DND-41 (cell line): ENCODE data around the gene PIK3R4.

ENCODE experiments used
- ATAC-seq: fragments of 200-7000 bp; cut with Tn5 transposase; 3 replicates; pipeline ENCODE4 v1.9.1; 2021; ENCODE audit warnings: low read depth; ENCODE audit not compliant: insufficient read depth
- DNase-seq: peaks from one replicate; pipeline ENCODE4 v3.0.0-alpha.2; 2020
- H2AFZ ChIP-seq: 2 replicates; pipeline ENCODE4 v1.6.0; 2012; ENCODE audit warnings: low read depth, low read length
- H3K27ac ChIP-seq: 2 replicates; pipeline ENCODE4 v1.5.1; 2012; ENCODE audit warnings: low read length, inconsistent platforms
- H3K27me3 ChIP-seq: fragments of 200-600 bp; sonication (generic); 2 replicates; pipeline ENCODE4 v1.6.0; 2012; ENCODE audit warnings: low read length, mild to moderate bottlenecking, inconsistent platforms; ENCODE audit not compliant: insufficient read depth, poor library complexity
- H3K36me3 ChIP-seq: 2 replicates; pipeline ENCODE4 v1.5.1; 2012; ENCODE audit warnings: low read length, inconsistent platforms; ENCODE audit not compliant: insufficient read depth
- H3K4me1 ChIP-seq: 2 replicates; pipeline ENCODE4 v1.5.1; 2012; ENCODE audit warnings: mild to moderate bottlenecking, low read length; ENCODE audit not compliant: insufficient read depth
- H3K4me2 ChIP-seq: 2 replicates; pipeline ENCODE4 v1.6.0; 2012; ENCODE audit warnings: mild to moderate bottlenecking, moderate library complexity, low read length, inconsistent platforms; ENCODE audit not compliant: insufficient read depth
- H3K4me3 ChIP-seq, 2 experiments: fragments of 200-600 bp in 1 of 2; shearing (Covaris generic) in 1 of 2; 2 replicates each; pipeline ENCODE4 v1.5.1; 2012 to 2016; ENCODE audit warnings: inconsistent platforms in 2 of 2, low read length in 2 of 2, mild to moderate bottlenecking in 2 of 2, low read depth in 1 of 2, moderate library complexity in 1 of 2
- H3K79me2 ChIP-seq: 2 replicates; pipeline ENCODE4 v1.6.0; 2012; ENCODE audit warnings: low read length, inconsistent platforms; ENCODE audit not compliant: insufficient read depth
- H3K9ac ChIP-seq: 2 replicates; pipeline ENCODE4 v1.6.0; 2012; ENCODE audit warnings: low read depth, mild to moderate bottlenecking, inconsistent platforms, low read length, moderate library complexity
- H3K9me3 ChIP-seq: 2 replicates; pipeline ENCODE4 v1.5.1; 2012; ENCODE audit warnings: low read length, moderate library complexity, mild to moderate bottlenecking, inconsistent platforms; ENCODE audit not compliant: insufficient read depth, severe bottlenecking
- H4K20me1 ChIP-seq: 2 replicates; pipeline ENCODE4 v1.6.0; 2012; ENCODE audit warnings: low read length; ENCODE audit not compliant: insufficient read depth
- EZH2 ChIP-seq: IDR thresholded peaks from 3 replicates; pipeline ENCODE4 v1.6.1; 2012; ENCODE audit warnings: borderline replicate concordance, low read depth, mild to moderate bottlenecking, moderate library complexity, low read length, inconsistent platforms; ENCODE audit not compliant: severe bottlenecking
- TF ChIP-seq, protein P1 (sequence below): IDR thresholded peaks from 2 replicates; pipeline ENCODE4 v1.5.1; 2012; ENCODE audit warnings: borderline replicate concordance, low read length, moderate library complexity, mild to moderate bottlenecking; ENCODE audit not compliant: poor library complexity, severe bottlenecking; ENCODE audit errors: extremely low read depth

The PIK3R4 gene

DNA sequence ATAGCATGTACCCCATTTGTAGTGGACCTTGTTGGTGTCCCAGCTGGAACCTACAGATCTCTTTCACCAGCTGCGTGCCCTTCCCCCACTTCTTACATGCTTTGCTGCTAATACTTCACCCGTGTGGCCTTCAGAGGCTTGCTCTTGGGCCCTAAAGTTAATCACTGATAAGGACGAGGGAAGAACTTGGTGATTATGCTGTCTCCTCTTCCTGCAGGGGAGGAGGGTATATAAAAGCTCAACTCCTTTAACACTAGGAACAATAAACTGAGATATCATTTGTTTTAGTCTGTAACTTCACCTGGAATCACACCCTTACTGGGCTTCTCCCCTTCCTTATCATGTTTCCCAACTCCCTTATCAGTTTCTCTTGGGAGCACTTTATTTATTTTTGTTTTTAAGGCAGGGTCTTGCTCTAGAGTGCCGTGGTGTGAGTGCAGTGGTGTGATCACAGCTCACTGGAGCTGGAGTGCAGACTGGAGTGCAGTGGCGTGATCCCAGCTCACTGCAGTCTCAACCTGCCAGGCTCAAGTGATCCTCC lies 43.2 kb upstream of the PIK3R4 start:
- H2AFZ ChIP-seq: no peak overlapping the region
- ATAC-seq: no peak

DNA sequence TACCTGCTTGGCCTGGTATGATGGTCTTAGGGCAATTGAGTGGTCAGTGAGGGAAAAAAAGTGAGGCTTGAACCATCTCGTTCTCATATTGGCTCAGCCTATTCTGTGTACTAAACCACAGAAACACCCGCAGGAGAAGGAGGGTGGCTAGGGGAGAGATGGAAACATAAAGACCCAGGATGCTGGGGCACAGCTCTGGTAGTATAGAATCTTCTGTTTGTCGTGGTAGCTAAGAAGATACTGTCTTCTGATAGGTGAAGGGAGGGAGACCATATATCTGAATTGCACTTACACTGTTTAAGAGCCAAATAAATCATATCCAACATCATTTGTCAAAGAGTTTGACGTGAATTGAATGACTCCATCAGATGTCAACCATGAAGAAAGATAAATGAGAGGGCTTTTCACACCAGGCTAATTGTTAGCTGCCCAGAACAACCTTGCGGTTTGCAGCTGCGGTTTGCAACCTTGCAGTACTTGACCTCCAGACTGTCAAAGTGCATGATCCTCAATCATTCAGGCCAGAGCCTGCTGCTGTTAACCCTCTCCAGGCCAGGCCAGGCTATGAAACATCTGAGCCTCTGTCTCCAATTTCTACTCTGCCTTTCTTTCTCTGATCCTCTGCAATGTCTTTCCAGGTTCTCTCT lies 40.9 kb upstream of the PIK3R4 start:
- Histone ChIP-seq H3K79me2 (no peaks in the 10 kb centered on the region), H2AFZ (no peak overlapping the region), H3K27ac (no peak overlapping the region), H3K27me3 (peaks cover 20% of the 10 kb centered on the region), H3K9me3 (no peaks in the 10 kb centered on the region), H3K4me1 (no peaks in the 10 kb centered on the region), H3K4me2 (no peak overlapping the region), H4K20me1 (no peaks in the 10 kb centered on the region), H3K4me3 (no peak overlapping the region), H3K9ac (no peak overlapping the region), H3K36me3 (no peaks in the 10 kb centered on the region)
- no peak for ATAC-seq
- TF ChIP-seq, protein P1, sequence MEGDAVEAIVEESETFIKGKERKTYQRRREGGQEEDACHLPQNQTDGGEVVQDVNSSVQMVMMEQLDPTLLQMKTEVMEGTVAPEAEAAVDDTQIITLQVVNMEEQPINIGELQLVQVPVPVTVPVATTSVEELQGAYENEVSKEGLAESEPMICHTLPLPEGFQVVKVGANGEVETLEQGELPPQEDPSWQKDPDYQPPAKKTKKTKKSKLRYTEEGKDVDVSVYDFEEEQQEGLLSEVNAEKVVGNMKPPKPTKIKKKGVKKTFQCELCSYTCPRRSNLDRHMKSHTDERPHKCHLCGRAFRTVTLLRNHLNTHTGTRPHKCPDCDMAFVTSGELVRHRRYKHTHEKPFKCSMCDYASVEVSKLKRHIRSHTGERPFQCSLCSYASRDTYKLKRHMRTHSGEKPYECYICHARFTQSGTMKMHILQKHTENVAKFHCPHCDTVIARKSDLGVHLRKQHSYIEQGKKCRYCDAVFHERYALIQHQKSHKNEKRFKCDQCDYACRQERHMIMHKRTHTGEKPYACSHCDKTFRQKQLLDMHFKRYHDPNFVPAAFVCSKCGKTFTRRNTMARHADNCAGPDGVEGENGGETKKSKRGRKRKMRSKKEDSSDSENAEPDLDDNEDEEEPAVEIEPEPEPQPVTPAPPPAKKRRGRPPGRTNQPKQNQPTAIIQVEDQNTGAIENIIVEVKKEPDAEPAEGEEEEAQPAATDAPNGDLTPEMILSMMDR: no peak
- no peak for TF ChIP-seq EZH2
- DNase-seq: no peak

More for the DNA sequence above, 43.2 kb upstream of the PIK3R4 start:
- no peak for DNase-seq
- peaks cover 31% of the 10 kb centered on the region for H3K27me3 ChIP-seq
- no peak overlapping the region for H3K4me2 ChIP-seq
- no peak for TF ChIP-seq EZH2
- TF ChIP-seq, protein P1: no peak
- no peak overlapping the region for H3K27ac ChIP-seq
- no peaks in the 10 kb centered on the region for H4K20me1 ChIP-seq
- H3K9me3 ChIP-seq: no peaks in the 10 kb centered on the region
- no peaks in the 10 kb centered on the region for H3K79me2 ChIP-seq
- H3K9ac ChIP-seq: no peak overlapping the region
- no peak overlapping the region for H3K4me3 ChIP-seq
- no peaks in the 10 kb centered on the region for H3K4me1 ChIP-seq
- H3K36me3 ChIP-seq: no peaks in the 10 kb centered on the region

DNA sequence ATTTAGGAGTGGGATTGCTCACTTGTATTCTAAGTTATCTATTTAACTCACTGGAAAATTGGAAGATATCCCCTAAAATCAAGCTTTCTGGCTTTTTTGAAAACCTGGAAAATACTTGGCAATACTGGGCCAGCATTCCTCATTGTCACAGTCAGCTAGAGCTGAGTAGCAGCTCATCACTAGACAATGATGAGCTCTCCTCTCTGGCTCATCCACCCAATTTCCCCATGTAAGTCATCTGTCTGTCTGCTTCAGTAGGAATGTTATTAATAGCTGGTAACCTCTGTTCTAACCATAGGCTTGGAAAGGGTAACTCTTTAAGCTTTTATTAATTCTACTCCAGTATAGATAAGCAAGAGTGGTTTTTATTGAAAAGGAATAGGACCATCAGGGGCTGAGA lies 39.7 kb upstream of the PIK3R4 start:
- no peaks in the 10 kb centered on the region for H3K36me3 ChIP-seq
- no peak for TF ChIP-seq EZH2
- TF ChIP-seq, protein P1: no peak
- no peak overlapping the region for H3K9ac ChIP-seq
- H3K27ac ChIP-seq: no peak overlapping the region
- peaks cover 13% of the 10 kb centered on the region for H3K27me3 ChIP-seq
- no peak overlapping the region for H3K4me2 ChIP-seq
- no peak overlapping the region for H2AFZ ChIP-seq
- no peaks in the 10 kb centered on the region for H4K20me1 ChIP-seq
- no peaks in the 10 kb centered on the region for H3K79me2 ChIP-seq
- no peak overlapping the region for H3K4me3 ChIP-seq
- no peaks in the 10 kb centered on the region for H3K9me3 ChIP-seq
- no peaks in the 10 kb centered on the region for H3K4me1 ChIP-seq
- ATAC-seq: no peak
- no peak for DNase-seq
